Measurements from ENCODE around the gene TNIP2.

DNA sequence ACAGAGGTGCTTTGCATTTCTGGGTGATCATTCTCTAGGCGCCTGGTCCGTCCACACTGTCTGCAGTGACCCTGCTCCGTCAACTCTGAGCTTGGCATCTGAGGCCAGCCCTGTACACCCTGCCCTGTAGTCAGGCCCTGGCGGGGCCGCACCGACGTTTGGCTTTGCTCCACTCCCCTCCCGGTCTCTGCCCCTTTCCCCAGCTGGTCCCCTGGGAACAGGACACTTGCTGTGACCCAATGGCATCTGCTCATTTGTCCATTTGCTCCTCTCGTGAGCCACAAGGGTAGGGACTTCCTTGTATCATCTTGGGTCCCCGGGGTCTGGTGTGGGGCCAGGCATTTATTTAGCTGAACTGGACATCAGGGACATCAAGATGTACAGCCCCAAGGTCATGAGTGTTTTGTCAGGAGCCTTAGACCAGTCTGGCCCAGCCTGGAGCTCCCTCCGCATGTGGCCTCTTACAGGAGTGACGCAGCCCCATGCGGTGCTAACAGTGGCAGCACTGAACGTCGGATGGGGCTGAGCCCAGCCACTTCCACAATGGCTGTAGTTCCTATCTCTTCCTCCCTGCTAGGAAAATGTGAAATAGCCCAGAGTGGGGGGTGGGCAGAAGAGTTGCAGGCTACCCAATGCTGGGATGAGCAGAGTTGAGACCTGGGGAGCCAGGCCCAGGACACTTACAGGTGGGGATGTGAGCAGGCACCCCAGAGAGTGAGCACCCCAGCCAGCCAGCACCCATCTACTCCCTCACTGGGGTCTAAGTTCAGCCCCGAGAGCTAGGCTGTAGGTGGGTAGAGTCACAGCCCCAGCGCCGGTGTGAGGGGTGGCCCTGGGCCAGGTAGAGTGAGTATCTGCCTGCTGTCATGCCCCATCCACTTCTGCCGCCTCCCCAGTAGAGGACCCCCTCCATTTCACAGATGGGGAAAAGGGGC lies 34.7 kb upstream of the TNIP2 start:
- TF ChIP-seq, protein P1, sequence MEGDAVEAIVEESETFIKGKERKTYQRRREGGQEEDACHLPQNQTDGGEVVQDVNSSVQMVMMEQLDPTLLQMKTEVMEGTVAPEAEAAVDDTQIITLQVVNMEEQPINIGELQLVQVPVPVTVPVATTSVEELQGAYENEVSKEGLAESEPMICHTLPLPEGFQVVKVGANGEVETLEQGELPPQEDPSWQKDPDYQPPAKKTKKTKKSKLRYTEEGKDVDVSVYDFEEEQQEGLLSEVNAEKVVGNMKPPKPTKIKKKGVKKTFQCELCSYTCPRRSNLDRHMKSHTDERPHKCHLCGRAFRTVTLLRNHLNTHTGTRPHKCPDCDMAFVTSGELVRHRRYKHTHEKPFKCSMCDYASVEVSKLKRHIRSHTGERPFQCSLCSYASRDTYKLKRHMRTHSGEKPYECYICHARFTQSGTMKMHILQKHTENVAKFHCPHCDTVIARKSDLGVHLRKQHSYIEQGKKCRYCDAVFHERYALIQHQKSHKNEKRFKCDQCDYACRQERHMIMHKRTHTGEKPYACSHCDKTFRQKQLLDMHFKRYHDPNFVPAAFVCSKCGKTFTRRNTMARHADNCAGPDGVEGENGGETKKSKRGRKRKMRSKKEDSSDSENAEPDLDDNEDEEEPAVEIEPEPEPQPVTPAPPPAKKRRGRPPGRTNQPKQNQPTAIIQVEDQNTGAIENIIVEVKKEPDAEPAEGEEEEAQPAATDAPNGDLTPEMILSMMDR (IDR thresholded peaks at IDR 0.05; ENCODE audit: insufficient read depth, low read length, poor library complexity, severe bottlenecking) = no peak
- TF ChIP-seq EZH2phosphoT487 (conservative IDR thresholded peaks at IDR 0.05; ENCODE audit: low read length) = no peak
